Measurements from ENCODE around the gene SUSD1. TPM values are rescaled to one million over a fixed set of nuclear protein-coding genes. Genes with fewer than 3 reads are reported as not detected.
A peak's percentile ranks its signal among the peaks of the same experiment; 100 is the strongest.

The SUSD1 gene
- total and polyA plus RNA-seq, 7 donors = 0.42 to 3.4 (median 1.7) TPM

- WGBS, 3 donors = 37 to 48% (median 41%) methylated on average over 13 of the region's 13 CpGs
- no peak overlapping the region for H3K4me3 ChIP-seq
- intact Hi-C loops (cut with DNase I) = no loop called here
- H3K27ac ChIP-seq = peak overlapping the region; percentile 47
- H3K27me3 ChIP-seq (ENCODE audit: insufficient read depth in 3 of 3, low read length in 2 of 3) = no peaks in the 10 kb centered on the region
- TF ChIP-seq CTCF (IDR thresholded peaks at IDR 0.05) = no peak
- no peak for DNase-seq
- H3K9me3 ChIP-seq = no peaks in the 10 kb centered on the region
- peaks cover 10% of the 10 kb centered on the region for H3K4me1 ChIP-seq
- peak; percentile 33 to 54 (median 39) for ATAC-seq
- H3K36me3 ChIP-seq (ENCODE audit: insufficient read depth in 1 of 2, low read depth in 1 of 2) = no peaks in the 10 kb centered on the region
Measured at GRCh38 chr9:112059145-112059965, 115.7 kb downstream of the SUSD1 start.

GRCh38 chr9:112056996-112057395 is 118.1 kb downstream of the SUSD1 start:
- intact Hi-C loops (cut with DNase I) = no loop called here
- Histone ChIP-seq H3K27me3 (ENCODE audit: insufficient read depth in 3 of 3, low read length in 2 of 3) (no peaks in the 10 kb centered on the region), H3K4me1 (peaks cover 10% of the 10 kb centered on the region), H3K27ac (no peak overlapping the region), H3K4me3 (no peak overlapping the region), H3K9me3 (no peaks in the 10 kb centered on the region), H3K36me3 (ENCODE audit: insufficient read depth in 1 of 2, low read depth in 1 of 2) (no peaks in the 10 kb centered on the region)
- no peak for TF ChIP-seq CTCF (IDR thresholded peaks at IDR 0.05)
- DNase-seq (no peak), ATAC-seq (peak in 1 of 4 donors; percentile 32)
- WGBS, 3 donors = 35 to 44% (median 42%) methylated on average over 2 of the region's 2 CpGs

GRCh38 chr9:112054916-112055315 is 120.2 kb downstream of the SUSD1 start:
- Histone ChIP-seq H3K27me3 (ENCODE audit: insufficient read depth in 3 of 3, low read length in 2 of 3) (no peaks in the 10 kb centered on the region), H3K4me1 (peaks cover 9% of the 10 kb centered on the region), H3K9me3 (no peaks in the 10 kb centered on the region), H3K27ac (no peak overlapping the region), H3K4me3 (no peak overlapping the region), H3K36me3 (ENCODE audit: insufficient read depth in 1 of 2, low read depth in 1 of 2) (no peaks in the 10 kb centered on the region)
- no peak for DNase-seq
- no peak for TF ChIP-seq CTCF (IDR thresholded peaks at IDR 0.05)
- ATAC-seq = no peak
- intact Hi-C loops (cut with DNase I) = no loop called here
- 95 to 98% (median 95%) methylated on average over 4 of the region's 4 CpGs for WGBS, 3 donors

DNA sequence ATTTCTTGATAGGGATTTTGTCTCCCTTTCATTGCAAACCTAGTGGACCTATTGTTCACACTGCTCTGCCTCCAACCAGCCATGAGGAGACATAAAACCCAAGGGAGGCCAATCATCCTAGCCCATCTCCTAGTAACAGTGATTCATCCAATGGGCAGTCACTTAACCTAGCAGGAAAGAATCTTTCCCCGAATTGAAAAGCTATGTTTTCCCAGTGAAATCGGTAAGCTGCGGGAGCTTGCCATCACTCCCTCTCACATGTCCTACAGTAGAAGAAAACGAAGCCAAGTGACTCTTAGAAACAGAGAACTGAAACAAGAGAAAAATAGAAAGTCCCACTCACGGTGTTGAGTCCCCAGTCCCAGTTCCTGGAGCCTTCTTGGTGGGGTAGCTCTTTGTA is 123.3 kb downstream of the SUSD1 start:
- 27 to 56% (median 33%) methylated on average over 5 of the region's 5 CpGs for WGBS, 3 donors
- TF ChIP-seq CTCF (IDR thresholded peaks at IDR 0.05) = no peak
- no peak overlapping the region for H3K27ac ChIP-seq
- DNase-seq (no peak), ATAC-seq (no peak)
- H3K9me3 ChIP-seq = no peaks in the 10 kb centered on the region
- no peaks in the 10 kb centered on the region for H3K27me3 ChIP-seq (ENCODE audit: insufficient read depth in 3 of 3, low read length in 2 of 3)
- H3K4me3 ChIP-seq = no peak overlapping the region
- no peaks in the 10 kb centered on the region for H3K36me3 ChIP-seq (ENCODE audit: insufficient read depth in 1 of 2, low read depth in 1 of 2)
- intact Hi-C loops (cut with DNase I) = no loop called here
- H3K4me1 ChIP-seq = peaks cover 19% of the 10 kb centered on the region
